Measurements from ENCODE around the gene DPYSL5.

DNA sequence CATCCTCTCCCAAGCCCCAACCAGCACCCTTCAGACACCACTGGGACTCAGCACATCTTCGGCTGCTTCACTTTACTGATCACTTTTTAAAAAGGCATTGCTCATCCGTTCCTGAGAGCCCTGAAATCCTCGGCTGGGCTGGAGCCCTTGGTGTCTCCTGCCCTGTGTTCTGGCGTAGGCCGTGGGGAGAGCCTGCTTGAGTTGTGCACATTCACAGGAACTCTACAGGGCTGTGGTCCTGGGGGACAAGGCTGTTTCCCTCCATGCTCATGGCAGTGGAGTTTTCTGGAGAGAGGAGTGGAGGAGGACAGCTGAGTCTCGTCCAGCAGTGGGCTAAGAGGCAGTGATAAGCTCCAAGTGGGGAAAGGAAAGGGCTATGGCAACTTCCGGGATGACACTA lies 46.1 kb upstream of the DPYSL5 start:
- TF ChIP-seq SUZ12 (IDR thresholded peaks at IDR 0.05) (no peak), BHLHE40 (IDR thresholded peaks at IDR 0.05; ENCODE audit: borderline replicate concordance) (no peak), SP1 (IDR thresholded peaks at IDR 0.05) (no peak), NFRKB (IDR thresholded peaks at IDR 0.05) (no peak), HDGF (IDR thresholded peaks at IDR 0.05; ENCODE audit: borderline replicate concordance) (no peak), FOXM1 (IDR thresholded peaks at IDR 0.05; ENCODE audit: borderline replicate concordance) (no peak), FOXK2 (IDR thresholded peaks at IDR 0.05) (no peak), CTBP1 (IDR thresholded peaks at IDR 0.05; ENCODE audit: borderline replicate concordance) (no peak)
- TF ChIP-seq, protein P1, sequence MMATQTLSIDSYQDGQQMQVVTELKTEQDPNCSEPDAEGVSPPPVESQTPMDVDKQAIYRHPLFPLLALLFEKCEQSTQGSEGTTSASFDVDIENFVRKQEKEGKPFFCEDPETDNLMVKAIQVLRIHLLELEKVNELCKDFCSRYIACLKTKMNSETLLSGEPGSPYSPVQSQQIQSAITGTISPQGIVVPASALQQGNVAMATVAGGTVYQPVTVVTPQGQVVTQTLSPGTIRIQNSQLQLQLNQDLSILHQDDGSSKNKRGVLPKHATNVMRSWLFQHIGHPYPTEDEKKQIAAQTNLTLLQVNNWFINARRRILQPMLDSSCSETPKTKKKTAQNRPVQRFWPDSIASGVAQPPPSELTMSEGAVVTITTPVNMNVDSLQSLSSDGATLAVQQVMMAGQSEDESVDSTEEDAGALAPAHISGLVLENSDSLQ (IDR thresholded peaks at IDR 0.05), result no peak

All from HEK293T (cell line).